ENCODE results near the gene FHOD3. TPM values are rescaled to one million over a fixed set of nuclear protein-coding genes. Genes with fewer than 3 reads are reported as not detected.

Gene FHOD3
- total and polyA plus RNA-seq, 2 of the 13 experiments (the other 11 are each of a cell fraction or from before 2014, with no cell fraction given) = 0.07 TPM; not detected in 1

DNA sequence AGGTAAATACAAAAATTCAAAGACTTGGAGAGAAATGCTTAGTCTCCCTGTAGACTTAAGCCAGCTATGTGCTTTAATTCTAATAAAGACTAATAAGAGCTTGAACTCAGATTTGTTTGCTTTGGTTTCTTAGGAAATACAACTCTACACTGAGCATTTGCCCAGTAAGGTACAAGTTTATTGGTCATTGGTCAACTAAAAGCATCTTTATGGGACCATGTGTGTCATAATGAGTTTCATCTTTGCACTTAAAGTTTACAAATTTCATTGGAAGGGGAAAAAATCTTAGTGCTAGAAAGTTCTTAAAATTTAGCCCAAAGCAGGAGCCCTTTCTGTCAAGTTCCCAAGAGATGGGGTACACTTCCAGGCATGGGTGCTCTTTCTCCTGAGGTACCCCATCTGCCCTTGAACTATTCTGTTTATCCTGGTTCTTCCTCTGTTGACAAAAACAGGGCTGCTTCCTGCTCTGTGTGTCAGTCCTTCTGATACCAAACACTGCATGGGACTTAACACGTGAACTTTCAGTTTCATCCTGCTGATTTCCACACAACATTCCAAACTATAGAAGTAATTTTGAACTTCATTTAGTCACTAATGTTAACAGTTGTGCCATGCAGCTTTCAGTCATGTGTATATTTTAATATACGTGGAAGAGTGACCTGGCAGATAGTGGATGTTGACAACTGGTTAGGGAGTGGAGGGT, 331.1 kb downstream of the FHOD3 start:
- ChIA-PET CTCF (ENCODE audit: low intra/inter-chr PET ratio, low total read pairs) (no interaction called here), POLR2A (no interaction called here)
- ATAC-seq (peak; percentile 58), DNase-seq (ENCODE audit: low spot score) (peak; percentile 5), FAIRE-seq (no peak)
- intact Hi-C loops (cut with micrococcal nuclease; ENCODE audit: unreplicated experiment) (no loop called here), in situ Hi-C loops (cut with HindIII; ENCODE audit: extremely low pct_ligation_motif_present, low pct_unique_long_range_greater_than_20kb) (no loop called here)
- Histone ChIP-seq H3K9ac (ENCODE audit: insufficient read depth, low read depth, low read length) (no peak overlapping the region), H3K27me3 (ENCODE audit: control insufficient read depth in 1 of 2, insufficient read depth in 2 of 2, low read length in 2 of 2) (0 out of 5 replicates have a peak, but pooled peaks cover 0 to 1% of the 10 kb centered on the region in 2 experiments), H3K36me3 (replicated peaks in 1 of 2; ENCODE audit: control insufficient read depth in 1 of 2, insufficient read depth in 2 of 2, low read length in 2 of 2) (no peaks in the 10 kb centered on the region), H2AFZ (ENCODE audit: low read length) (no peak overlapping the region), H3K4me3 (replicated peaks in 1 of 3; ENCODE audit: insufficient read depth in 1 of 3, low read depth in 2 of 3, low read length in 3 of 3) (no peak overlapping the region), H3K9me3 (ENCODE audit: low read length) (no peaks in the 10 kb centered on the region), H3K79me2 (ENCODE audit: insufficient read depth, low read length) (no peaks in the 10 kb centered on the region), H3K4me2 (ENCODE audit: low read depth, low read length) (peak overlapping the region; percentile 20; the same call in 1 of the 2 replicates), H4K20me1 (ENCODE audit: insufficient read depth, low read length) (no peaks in the 10 kb centered on the region), H3K27ac (ENCODE audit: extremely low read length, insufficient read depth, low read length) (no peak overlapping the region), H3K4me1 (ENCODE audit: insufficient read depth, low read length) (peaks cover 7% of the 10 kb centered on the region; the same call in 1 of the 2 replicates)
- BruUV-seq (replicated peaks) = no TSS peak
- WGBS (ENCODE audit: low lambda C conversion rate) = 7% methylated on average over 2 of the region's 2 CpGs
- no peak for TF ChIP-seq ZNF782 (CRISPR knock-in tag; IDR thresholded peaks at IDR 0.05; ENCODE audit: borderline replicate concordance)
- TF ChIP-seq SIN3B (IDR thresholded peaks at IDR 0.05; ENCODE audit: low read length) = no peak
- TF ChIP-seq, protein P1, sequence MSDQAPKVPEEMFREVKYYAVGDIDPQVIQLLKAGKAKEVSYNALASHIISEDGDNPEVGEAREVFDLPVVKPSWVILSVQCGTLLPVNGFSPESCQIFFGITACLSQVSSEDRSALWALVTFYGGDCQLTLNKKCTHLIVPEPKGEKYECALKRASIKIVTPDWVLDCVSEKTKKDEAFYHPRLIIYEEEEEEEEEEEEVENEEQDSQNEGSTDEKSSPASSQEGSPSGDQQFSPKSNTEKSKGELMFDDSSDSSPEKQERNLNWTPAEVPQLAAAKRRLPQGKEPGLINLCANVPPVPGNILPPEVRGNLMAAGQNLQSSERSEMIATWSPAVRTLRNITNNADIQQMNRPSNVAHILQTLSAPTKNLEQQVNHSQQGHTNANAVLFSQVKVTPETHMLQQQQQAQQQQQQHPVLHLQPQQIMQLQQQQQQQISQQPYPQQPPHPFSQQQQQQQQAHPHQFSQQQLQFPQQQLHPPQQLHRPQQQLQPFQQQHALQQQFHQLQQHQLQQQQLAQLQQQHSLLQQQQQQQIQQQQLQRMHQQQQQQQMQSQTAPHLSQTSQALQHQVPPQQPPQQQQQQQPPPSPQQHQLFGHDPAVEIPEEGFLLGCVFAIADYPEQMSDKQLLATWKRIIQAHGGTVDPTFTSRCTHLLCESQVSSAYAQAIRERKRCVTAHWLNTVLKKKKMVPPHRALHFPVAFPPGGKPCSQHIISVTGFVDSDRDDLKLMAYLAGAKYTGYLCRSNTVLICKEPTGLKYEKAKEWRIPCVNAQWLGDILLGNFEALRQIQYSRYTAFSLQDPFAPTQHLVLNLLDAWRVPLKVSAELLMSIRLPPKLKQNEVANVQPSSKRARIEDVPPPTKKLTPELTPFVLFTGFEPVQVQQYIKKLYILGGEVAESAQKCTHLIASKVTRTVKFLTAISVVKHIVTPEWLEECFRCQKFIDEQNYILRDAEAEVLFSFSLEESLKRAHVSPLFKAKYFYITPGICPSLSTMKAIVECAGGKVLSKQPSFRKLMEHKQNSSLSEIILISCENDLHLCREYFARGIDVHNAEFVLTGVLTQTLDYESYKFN (CRISPR knock-in tag; conservative IDR thresholded peaks at IDR 0.05) = 0 out of 2 replicates have a peak, but pooled peaks have one; percentile 35
- no peak for TF ChIP-seq ZNF746 (CRISPR knock-in tag; IDR thresholded peaks at IDR 0.05)
- TF ChIP-seq, protein P2, sequence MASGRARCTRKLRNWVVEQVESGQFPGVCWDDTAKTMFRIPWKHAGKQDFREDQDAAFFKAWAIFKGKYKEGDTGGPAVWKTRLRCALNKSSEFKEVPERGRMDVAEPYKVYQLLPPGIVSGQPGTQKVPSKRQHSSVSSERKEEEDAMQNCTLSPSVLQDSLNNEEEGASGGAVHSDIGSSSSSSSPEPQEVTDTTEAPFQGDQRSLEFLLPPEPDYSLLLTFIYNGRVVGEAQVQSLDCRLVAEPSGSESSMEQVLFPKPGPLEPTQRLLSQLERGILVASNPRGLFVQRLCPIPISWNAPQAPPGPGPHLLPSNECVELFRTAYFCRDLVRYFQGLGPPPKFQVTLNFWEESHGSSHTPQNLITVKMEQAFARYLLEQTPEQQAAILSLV (CRISPR knock-in tag; IDR thresholded peaks at IDR 0.05; ENCODE audit: borderline replicate concordance) = no peak
- TF ChIP-seq GATAD2A (CRISPR knock-in tag; IDR thresholded peaks at IDR 0.05) = 0 out of 2 replicates have a peak, but pooled peaks have one; percentile 18
- 0 out of 2 replicates have a peak, but pooled peaks have one; percentile 20 for TF ChIP-seq TRIM24 (CRISPR knock-in tag; IDR thresholded peaks at IDR 0.05)
- no peak for TF ChIP-seq THAP11 (CRISPR knock-in tag; IDR thresholded peaks at IDR 0.05)
- TF ChIP-seq KLF9 (CRISPR knock-in tag; IDR thresholded peaks at IDR 0.05; ENCODE audit: low read depth) = no peak
- TF ChIP-seq, protein P3, sequence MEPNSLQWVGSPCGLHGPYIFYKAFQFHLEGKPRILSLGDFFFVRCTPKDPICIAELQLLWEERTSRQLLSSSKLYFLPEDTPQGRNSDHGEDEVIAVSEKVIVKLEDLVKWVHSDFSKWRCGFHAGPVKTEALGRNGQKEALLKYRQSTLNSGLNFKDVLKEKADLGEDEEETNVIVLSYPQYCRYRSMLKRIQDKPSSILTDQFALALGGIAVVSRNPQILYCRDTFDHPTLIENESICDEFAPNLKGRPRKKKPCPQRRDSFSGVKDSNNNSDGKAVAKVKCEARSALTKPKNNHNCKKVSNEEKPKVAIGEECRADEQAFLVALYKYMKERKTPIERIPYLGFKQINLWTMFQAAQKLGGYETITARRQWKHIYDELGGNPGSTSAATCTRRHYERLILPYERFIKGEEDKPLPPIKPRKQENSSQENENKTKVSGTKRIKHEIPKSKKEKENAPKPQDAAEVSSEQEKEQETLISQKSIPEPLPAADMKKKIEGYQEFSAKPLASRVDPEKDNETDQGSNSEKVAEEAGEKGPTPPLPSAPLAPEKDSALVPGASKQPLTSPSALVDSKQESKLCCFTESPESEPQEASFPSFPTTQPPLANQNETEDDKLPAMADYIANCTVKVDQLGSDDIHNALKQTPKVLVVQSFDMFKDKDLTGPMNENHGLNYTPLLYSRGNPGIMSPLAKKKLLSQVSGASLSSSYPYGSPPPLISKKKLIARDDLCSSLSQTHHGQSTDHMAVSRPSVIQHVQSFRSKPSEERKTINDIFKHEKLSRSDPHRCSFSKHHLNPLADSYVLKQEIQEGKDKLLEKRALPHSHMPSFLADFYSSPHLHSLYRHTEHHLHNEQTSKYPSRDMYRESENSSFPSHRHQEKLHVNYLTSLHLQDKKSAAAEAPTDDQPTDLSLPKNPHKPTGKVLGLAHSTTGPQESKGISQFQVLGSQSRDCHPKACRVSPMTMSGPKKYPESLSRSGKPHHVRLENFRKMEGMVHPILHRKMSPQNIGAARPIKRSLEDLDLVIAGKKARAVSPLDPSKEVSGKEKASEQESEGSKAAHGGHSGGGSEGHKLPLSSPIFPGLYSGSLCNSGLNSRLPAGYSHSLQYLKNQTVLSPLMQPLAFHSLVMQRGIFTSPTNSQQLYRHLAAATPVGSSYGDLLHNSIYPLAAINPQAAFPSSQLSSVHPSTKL (CRISPR knock-in tag; IDR thresholded peaks at IDR 0.05) = 0 out of 2 replicates have a peak, but pooled peaks have one; percentile 13
- peak; percentile 28; the same call in 1 of the 2 replicates for TF ChIP-seq ETV5 (CRISPR knock-in tag; IDR thresholded peaks at IDR 0.05; ENCODE audit: borderline replicate concordance)
- TF ChIP-seq HOXA3 (CRISPR knock-in tag; IDR thresholded peaks at IDR 0.05) = no peak
- 0 out of 2 replicates have a peak, but pooled peaks have one; percentile 6 for TF ChIP-seq BHLHE40 (IDR thresholded peaks at IDR 0.05; ENCODE audit: low read length)
- TF ChIP-seq ARNTL (CRISPR knock-in tag; IDR thresholded peaks at IDR 0.05) = 0 out of 2 replicates have a peak, but pooled peaks have one; percentile 49
- no peak for TF ChIP-seq ZSCAN20 (CRISPR knock-in tag; IDR thresholded peaks at IDR 0.05; ENCODE audit: borderline replicate concordance)
- TF ChIP-seq FOXK1 (CRISPR knock-in tag; IDR thresholded peaks at IDR 0.05; ENCODE audit: borderline replicate concordance, low read depth) = peak; percentile 25; the same call in 1 of the 2 replicates
- TF ChIP-seq RARA (CRISPR knock-in tag; IDR thresholded peaks at IDR 0.05) = peak; percentile 26; the same call in 1 of the 2 replicates

All from HepG2 (cell line).